Measurements from ENCODE around the gene EP300.
"Not testable (repeated sequence)": the region's sequence is repeated elsewhere in the genome, so short reads cannot be mapped to it uniquely, and the experiment has no call there.

DNA sequence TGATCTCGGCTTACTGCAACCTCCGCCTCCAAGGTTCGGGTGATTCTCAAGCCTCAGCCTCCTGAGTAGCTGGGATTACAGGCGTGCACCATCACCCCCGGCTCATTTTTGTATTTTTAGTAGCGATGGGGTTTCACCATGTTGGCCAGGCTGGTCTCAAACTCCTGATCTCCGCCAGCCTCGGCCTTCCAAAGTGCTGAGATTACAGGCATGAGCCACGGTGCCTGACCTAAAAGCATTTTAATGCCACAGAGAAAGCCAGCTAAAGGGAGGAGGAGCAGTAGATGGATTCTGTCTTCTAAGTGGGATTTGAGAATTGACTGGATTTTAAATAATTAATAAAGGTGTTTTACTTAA, 14.6 kb downstream of the EP300 start:
- TF ChIP-seq, protein P1, sequence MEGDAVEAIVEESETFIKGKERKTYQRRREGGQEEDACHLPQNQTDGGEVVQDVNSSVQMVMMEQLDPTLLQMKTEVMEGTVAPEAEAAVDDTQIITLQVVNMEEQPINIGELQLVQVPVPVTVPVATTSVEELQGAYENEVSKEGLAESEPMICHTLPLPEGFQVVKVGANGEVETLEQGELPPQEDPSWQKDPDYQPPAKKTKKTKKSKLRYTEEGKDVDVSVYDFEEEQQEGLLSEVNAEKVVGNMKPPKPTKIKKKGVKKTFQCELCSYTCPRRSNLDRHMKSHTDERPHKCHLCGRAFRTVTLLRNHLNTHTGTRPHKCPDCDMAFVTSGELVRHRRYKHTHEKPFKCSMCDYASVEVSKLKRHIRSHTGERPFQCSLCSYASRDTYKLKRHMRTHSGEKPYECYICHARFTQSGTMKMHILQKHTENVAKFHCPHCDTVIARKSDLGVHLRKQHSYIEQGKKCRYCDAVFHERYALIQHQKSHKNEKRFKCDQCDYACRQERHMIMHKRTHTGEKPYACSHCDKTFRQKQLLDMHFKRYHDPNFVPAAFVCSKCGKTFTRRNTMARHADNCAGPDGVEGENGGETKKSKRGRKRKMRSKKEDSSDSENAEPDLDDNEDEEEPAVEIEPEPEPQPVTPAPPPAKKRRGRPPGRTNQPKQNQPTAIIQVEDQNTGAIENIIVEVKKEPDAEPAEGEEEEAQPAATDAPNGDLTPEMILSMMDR (IDR thresholded peaks at IDR 0.05), result not testable (repeated sequence)
- TF ChIP-seq POLR2A (IDR thresholded peaks at IDR 0.05), result not testable (repeated sequence)

Data from testis (tissue), 2 donors.